Measurements from ENCODE around the gene PTPRE.

DNA sequence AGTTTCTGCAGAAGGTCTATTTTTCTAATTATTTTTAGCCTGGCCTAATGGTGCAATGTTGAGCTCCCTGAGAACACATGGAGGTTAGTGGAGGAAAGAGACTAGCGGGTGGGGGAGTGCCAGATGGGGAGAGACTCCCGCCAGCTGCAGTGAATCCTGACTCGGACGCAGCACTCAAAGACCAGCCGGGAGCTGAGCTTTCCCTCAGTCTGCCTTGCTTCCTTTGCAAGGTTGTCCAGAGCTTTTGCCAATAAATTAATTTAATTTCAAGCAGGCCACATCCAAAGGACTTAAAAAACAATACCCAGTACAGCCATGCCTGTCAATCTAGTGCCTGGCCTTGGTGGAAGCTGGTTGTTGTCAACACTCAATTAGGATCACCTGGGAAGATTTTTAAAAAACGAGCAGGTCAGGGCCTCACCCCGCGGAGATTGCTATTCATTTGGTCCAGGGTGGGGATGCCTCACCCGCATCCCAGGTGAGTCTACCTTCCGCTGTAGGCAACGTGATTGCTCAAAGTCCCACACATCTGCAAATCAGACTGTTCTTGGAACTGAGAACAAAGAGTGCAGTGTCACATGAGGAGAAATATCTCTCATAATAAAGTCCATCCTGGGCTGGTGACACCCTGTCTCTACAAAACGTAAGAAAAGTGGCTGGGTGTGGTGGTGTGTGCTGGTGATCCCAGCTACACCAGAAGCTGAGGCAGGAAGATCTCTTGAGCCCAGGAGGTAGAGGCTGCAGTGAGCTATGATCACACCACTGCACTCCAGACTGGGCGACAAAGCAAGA is 18.2 kb upstream of the PTPRE start:
- no peak for TF ChIP-seq POLR2AphosphoS5 (IDR thresholded peaks at IDR 0.05; ENCODE audit: borderline replicate concordance, low read depth, low read length)
- no peak for TF ChIP-seq EZH2 (IDR thresholded peaks at IDR 0.05)
- TF ChIP-seq FOXP2 (optimal IDR thresholded peaks at IDR 0.05; ENCODE audit: control extremely low read depth, extremely low read length, insufficient read depth) = no peak
